Upper lobe of left lung (tissue), 6 donors: ENCODE data around the gene DHX8. TPM values are rescaled to one million over a fixed set of nuclear protein-coding genes. Genes with fewer than 3 reads are reported as not detected.
"Not testable (repeated sequence)": the region's sequence is repeated elsewhere in the genome, so short reads cannot be mapped to it uniquely, and the experiment has no call there.

Experiments used
- ATAC-seq, 2 donors: fragments of 200-7000 bp; cut with Tn5 transposase; one replicate each; pipeline ENCODE4 v1.9.1; 2022; ENCODE audit warnings: mild to moderate bottlenecking in 2 of 2, moderate library complexity in 2 of 2; ENCODE audit not compliant: low FRiP score in 2 of 2
- DNase-seq, 2 donors: peaks; one replicate each; pipeline ENCODE4 v3.0.0-alpha.2; 2019 to 2020
- H3K27ac ChIP-seq, 4 donors: fragments of 200-600 bp; sonication (generic); one replicate each; pipeline ENCODE4 v1.5.1; 2016 to 2019
- H3K27me3 ChIP-seq, 4 donors: fragments of 200-600 bp; sonication (generic); one replicate each; pipeline ENCODE4 v1.5.1; 2017 to 2019
- H3K36me3 ChIP-seq, 4 donors: fragments of 200-600 bp; sonication (generic); one replicate each; pipeline ENCODE4 v1.5.1; 2016 to 2019
- H3K4me1 ChIP-seq, 4 donors: fragments of 200-600 bp; sonication (generic); one replicate each; pipeline ENCODE4 v1.5.1; 2018 to 2019
- H3K4me3 ChIP-seq, 4 donors: fragments of 200-600 bp; sonication (generic); one replicate each; pipeline ENCODE4 v1.5.1; 2017 to 2019; ENCODE audit warnings: mild to moderate bottlenecking in 2 of 4, moderate library complexity in 1 of 4
- H3K9me3 ChIP-seq, 4 donors: fragments of 200-600 bp; sonication (generic); one replicate each; pipeline ENCODE4 v1.5.1; 2018 to 2019
- CTCF ChIP-seq, 6 experiments: fragments of 450-650 bp in 4 of 6; fragments of 200-600 bp in 2 of 6; sonication (generic) in 2 of 6; IDR thresholded peaks; one replicate each; pipeline ENCODE4 v1.5.1; 2016 to 2019; ENCODE audit warnings: antibody characterized with exemption in 6 of 6
- EP300 ChIP-seq, 4 donors: sonication (generic); formaldehyde crosslinking; IDR thresholded peaks; one replicate each; pipeline ENCODE4 v1.5.1; 2017; ENCODE audit warnings: antibody characterized with exemption in 4 of 4, control low read depth in 2 of 4
- POLR2A ChIP-seq, 4 donors: fragments of 450-650 bp; IDR thresholded peaks; one replicate each; pipeline ENCODE4 v1.5.1; 2016 to 2017; ENCODE audit warnings: antibody characterized with exemption in 4 of 4, mild to moderate bottlenecking in 2 of 4
- POLR2AphosphoS5 ChIP-seq, 2 donors: sonication (generic); formaldehyde crosslinking; IDR thresholded peaks; one replicate each; pipeline ENCODE4 v1.5.1; 2017; ENCODE audit warnings: antibody characterized with exemption in 2 of 2
- WGBS, 2 donors: methylation state at CpG; one replicate each; pipeline ENCODE4 v1.1.5; 2017 to 2018; 5-methylcytosine and 5-hydroxymethylcytosine counted together
- total RNA-seq, 6 donors: library from RNA; depleted of rRNA in 4 of 6; stranded (reverse); fragments of >200 nt in 4 of 6; gene quantifications; one replicate each; pipeline versions ENCODE4 v1.1.0 to v1.2.1, GENCODE V29; 2016 to 2021
- donor health status: DM: no; HTN: no; CAD: no; lungs with moderate emphysema.
- donor health status: DM: no; HTN: yes; CAD: no; lungs with severe emphysema.

DHX8 gene
- total RNA-seq, 6 donors from 2014 or later: 23.1 to 54.0 (median 41.3) TPM

GRCh38 chr17:43453331-43453812 is 30.4 kb upstream of the DHX8 start:
- no peak overlapping the region for H3K27ac ChIP-seq
- no peak for DNase-seq
- peaks cover 28 to 42% (median 31%) of the 10 kb centered on the region in 4 donors for H3K4me1 ChIP-seq
- no peaks in the 10 kb centered on the region for H3K9me3 ChIP-seq
- no peak for ATAC-seq
- no peak overlapping the region for H3K4me3 ChIP-seq
- TF ChIP-seq POLR2A (IDR thresholded peaks at IDR 0.05) (no peak), POLR2AphosphoS5 (IDR thresholded peaks at IDR 0.05) (peak in 1 of 2 donors; percentile 45)
- no peaks in the 10 kb centered on the region for H3K36me3 ChIP-seq
- WGBS, 2 donors: 65 to 68% methylated on average over 11 of the region's 11 CpGs
- H3K27me3 ChIP-seq: no peaks in the 10 kb centered on the region

GRCh38 chr17:43454868-43455267 is 28.9 kb upstream of the DHX8 start:
- no peaks in the 10 kb centered on the region for H3K36me3 ChIP-seq
- no peak for DNase-seq
- H3K27me3 ChIP-seq: no peaks in the 10 kb centered on the region
- no peak for ATAC-seq
- H3K27ac ChIP-seq: peak overlapping the region in 1 of 4 donors; percentile 11
- H3K4me1 ChIP-seq: peaks cover 28 to 35% (median 31%) of the 10 kb centered on the region in 4 donors
- no peaks in the 10 kb centered on the region for H3K9me3 ChIP-seq
- H3K4me3 ChIP-seq: no peak overlapping the region
- TF ChIP-seq POLR2AphosphoS5 (IDR thresholded peaks at IDR 0.05): no peak
- TF ChIP-seq CTCF (IDR thresholded peaks at IDR 0.05): no peak
- TF ChIP-seq EP300 (IDR thresholded peaks at IDR 0.05): no peak
- no peak for TF ChIP-seq POLR2A (IDR thresholded peaks at IDR 0.05)
- 54 to 69% methylated on average over 1 of the region's 1 CpG for WGBS, 2 donors

- WGBS, 2 donors: 92 to 93% methylated on average over 6 of the region's 6 CpGs
- Histone ChIP-seq H3K27me3 (no peaks in the 10 kb centered on the region), H3K4me1 (peaks cover 23 to 32% (median 29%) of the 10 kb centered on the region in 4 donors), H3K9me3 (no peaks in the 10 kb centered on the region), H3K36me3 (no peaks in the 10 kb centered on the region), H3K4me3 (no peak overlapping the region), H3K27ac (peak overlapping the region in 3 of 4 donors; percentile 41 to 80 (median 75))
- ATAC-seq: no peak
- no peak for DNase-seq
- TF ChIP-seq POLR2AphosphoS5 (IDR thresholded peaks at IDR 0.05): no peak
- TF ChIP-seq POLR2A (IDR thresholded peaks at IDR 0.05): no peak
- no peak for TF ChIP-seq CTCF (IDR thresholded peaks at IDR 0.05)
- TF ChIP-seq EP300 (IDR thresholded peaks at IDR 0.05): no peak
These were observed 27.7 kb upstream of the DHX8 start for GRCh38 chr17:43456029-43456428.

- H3K36me3 ChIP-seq: no peaks in the 10 kb centered on the region
- TF ChIP-seq CTCF (IDR thresholded peaks at IDR 0.05) (no peak), POLR2AphosphoS5 (IDR thresholded peaks at IDR 0.05) (peak; percentile 69 to 78), POLR2A (IDR thresholded peaks at IDR 0.05) (no peak), EP300 (IDR thresholded peaks at IDR 0.05) (peak in 2 of 4 donors; percentile 17 to 60)
- H3K27me3 ChIP-seq: no peaks in the 10 kb centered on the region
- H3K4me1 ChIP-seq: peaks cover 23 to 32% (median 29%) of the 10 kb centered on the region in 4 donors
- 32 to 33% methylated on average over 7 of the region's 7 CpGs for WGBS, 2 donors
- no peak overlapping the region for H3K4me3 ChIP-seq
- peak overlapping the region; percentile 41 to 80 (median 60) for H3K27ac ChIP-seq
- H3K9me3 ChIP-seq: no peaks in the 10 kb centered on the region
- peak; percentile 67 to 89 for ATAC-seq
- peak in 1 of 2 donors; percentile 65 for DNase-seq
These were observed 27.0 kb upstream of the DHX8 start for GRCh38 chr17:43456661-43457361.

- peak overlapping the region; percentile 44 to 80 (median 66) for H3K27ac ChIP-seq
These were observed 26.4 kb upstream of the DHX8 start for GRCh38 chr17:43457362-43457692.

GRCh38 chr17:43459878-43460277 is 23.9 kb upstream of the DHX8 start:
- not testable (repeated sequence) for H3K27ac ChIP-seq, H3K4me3 ChIP-seq, H3K9me3 ChIP-seq, H3K27me3 ChIP-seq, ATAC-seq, H3K36me3 ChIP-seq, DNase-seq
- WGBS, 2 donors: 90 to 92% methylated on average over 5 of the region's 5 CpGs
- peaks cover 18 to 28% (median 27%) of the 10 kb centered on the region in 4 donors for H3K4me1 ChIP-seq

More at GRCh38 chr17:43457362-43457692, 26.4 kb upstream of the DHX8 start:
- ATAC-seq (no peak), DNase-seq (no peak)
- 28 to 44% methylated on average over 1 of the region's 1 CpG for WGBS, 2 donors
- H3K9me3 ChIP-seq: no peaks in the 10 kb centered on the region
- no peak overlapping the region for H3K4me3 ChIP-seq
- TF ChIP-seq POLR2AphosphoS5 (IDR thresholded peaks at IDR 0.05) (no peak), POLR2A (IDR thresholded peaks at IDR 0.05) (no peak), CTCF (IDR thresholded peaks at IDR 0.05) (no peak), EP300 (IDR thresholded peaks at IDR 0.05) (no peak)
- no peaks in the 10 kb centered on the region for H3K27me3 ChIP-seq
- no peaks in the 10 kb centered on the region for H3K36me3 ChIP-seq
- H3K4me1 ChIP-seq: peaks cover 23 to 32% (median 29%) of the 10 kb centered on the region in 4 donors
